ENCODE data around the gene CCNT2.

DNA sequence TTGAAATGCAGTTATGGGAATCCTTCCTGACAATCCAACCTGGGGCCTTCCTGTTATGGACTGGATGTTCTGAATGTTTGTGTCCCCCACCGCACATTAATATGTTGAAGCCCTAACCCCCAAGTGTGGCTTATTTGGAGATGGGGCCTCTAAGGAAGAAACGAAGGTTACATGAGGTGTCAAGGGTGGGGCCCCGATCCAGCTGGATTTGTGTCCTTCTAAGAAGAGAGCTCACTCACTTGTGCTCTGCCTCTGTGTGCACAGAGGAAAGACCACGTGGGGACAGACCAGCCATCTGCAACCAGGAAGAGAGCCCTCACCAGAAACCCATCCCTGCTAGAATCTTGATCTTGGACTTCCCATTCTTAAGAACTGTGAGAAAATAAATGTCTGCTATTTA lies 84.2 kb downstream of the CCNT2 start:
- TF ChIP-seq, protein P1, sequence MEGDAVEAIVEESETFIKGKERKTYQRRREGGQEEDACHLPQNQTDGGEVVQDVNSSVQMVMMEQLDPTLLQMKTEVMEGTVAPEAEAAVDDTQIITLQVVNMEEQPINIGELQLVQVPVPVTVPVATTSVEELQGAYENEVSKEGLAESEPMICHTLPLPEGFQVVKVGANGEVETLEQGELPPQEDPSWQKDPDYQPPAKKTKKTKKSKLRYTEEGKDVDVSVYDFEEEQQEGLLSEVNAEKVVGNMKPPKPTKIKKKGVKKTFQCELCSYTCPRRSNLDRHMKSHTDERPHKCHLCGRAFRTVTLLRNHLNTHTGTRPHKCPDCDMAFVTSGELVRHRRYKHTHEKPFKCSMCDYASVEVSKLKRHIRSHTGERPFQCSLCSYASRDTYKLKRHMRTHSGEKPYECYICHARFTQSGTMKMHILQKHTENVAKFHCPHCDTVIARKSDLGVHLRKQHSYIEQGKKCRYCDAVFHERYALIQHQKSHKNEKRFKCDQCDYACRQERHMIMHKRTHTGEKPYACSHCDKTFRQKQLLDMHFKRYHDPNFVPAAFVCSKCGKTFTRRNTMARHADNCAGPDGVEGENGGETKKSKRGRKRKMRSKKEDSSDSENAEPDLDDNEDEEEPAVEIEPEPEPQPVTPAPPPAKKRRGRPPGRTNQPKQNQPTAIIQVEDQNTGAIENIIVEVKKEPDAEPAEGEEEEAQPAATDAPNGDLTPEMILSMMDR (IDR thresholded peaks at IDR 0.05): no peak
- TF ChIP-seq EP300 (IDR thresholded peaks at IDR 0.05): no peak
- TF ChIP-seq POLR2A (IDR thresholded peaks at IDR 0.05): no peak
- no peak for TF ChIP-seq POLR2AphosphoS5 (IDR thresholded peaks at IDR 0.05)

Data from sigmoid colon (tissue), 4 donors.